ENCODE measurements around the gene MRPL28. TPM values are rescaled to one million over a fixed set of nuclear protein-coding genes. Genes with fewer than 3 reads are reported as not detected.
"Not testable (repeated sequence)": the region's sequence is repeated elsewhere in the genome, so short reads cannot be mapped to it uniquely, and the experiment has no call there.

The MRPL28 gene
- polyA plus RNA-seq (ENCODE audit: insufficient read length) = 47.8 TPM

DNA sequence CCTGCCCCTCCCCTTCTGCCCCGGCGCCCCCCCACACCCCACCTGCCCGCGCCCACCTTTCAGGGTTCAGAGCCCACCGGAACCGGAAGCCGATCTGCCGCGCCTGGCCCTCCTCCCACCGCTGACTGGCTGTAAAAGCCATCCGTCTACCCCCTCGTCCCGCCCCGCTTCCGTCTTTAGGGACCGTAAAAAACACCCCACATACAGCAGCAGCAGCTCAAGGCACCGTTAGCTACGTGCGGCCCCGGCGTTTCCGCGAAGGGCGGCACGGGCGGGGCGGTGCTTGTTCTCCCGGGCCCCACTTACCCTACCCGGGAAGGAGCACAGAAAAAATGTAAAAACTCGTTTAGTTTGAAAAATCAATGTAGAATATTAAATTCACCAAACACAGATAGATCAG, at the start of gene MRPL28:
Gene MRPL28 (minus strand): TSS at position 96 of the 400 bp plus-strand sequence. CDS start 320 bp downstream, outside the sequence.
- DNase-seq = peak; percentile 95

DNA sequence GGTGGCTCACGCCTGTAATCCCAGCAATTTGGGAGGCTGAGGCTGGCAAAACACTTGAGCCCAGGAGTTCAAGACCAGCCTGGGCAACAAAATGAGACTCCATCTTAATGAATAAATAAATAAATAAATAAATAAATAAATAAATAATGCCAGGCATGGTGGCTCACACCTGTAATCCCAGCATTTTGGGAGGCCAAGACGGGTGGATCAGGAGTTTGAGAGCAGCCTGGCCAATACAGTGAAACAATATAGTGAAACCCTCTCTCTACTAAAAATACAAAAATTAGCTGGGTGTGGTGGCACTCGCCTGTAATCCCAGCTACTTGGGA, 44.8 kb upstream of the MRPL28 start:
- DNase-seq = not testable (repeated sequence)

DNA sequence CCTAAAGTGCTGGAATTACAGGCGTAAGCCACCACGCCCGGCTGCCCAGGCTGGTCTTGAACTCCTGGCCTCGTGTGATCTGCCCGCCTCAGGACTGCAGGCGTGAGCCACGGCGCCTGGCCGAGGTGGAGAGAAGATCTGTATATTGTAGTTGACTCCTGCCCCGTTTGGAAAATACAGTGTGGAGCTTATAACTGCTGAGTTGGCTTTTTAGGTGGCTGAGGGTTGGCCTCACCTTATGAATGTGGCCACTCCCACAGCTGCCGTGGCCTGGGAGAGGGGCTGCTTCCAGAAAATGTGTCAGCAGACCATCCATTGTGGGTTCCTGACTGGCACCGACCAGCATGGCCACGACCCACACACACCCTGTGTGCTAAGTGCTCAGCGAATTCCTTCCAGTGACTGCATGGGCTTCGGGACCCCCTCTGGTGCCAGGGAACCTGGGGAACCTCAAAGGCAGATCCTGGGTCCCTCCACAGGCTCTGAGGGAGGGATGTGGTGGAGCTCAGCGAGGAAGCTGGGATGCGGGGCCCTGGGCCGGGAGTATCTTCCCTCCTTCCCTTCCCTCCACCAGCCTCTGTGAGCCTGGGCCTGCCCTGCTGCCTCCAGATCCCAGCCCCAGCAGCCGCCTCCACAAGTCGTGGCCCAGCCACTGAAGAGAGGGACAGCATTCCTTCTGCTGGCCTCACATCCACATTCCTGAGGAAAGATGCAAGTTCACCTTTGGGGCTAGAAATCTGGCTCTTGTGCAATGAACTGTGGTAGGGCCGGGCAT, 44.2 kb upstream of the MRPL28 start:
- no peak for DNase-seq

DNA sequence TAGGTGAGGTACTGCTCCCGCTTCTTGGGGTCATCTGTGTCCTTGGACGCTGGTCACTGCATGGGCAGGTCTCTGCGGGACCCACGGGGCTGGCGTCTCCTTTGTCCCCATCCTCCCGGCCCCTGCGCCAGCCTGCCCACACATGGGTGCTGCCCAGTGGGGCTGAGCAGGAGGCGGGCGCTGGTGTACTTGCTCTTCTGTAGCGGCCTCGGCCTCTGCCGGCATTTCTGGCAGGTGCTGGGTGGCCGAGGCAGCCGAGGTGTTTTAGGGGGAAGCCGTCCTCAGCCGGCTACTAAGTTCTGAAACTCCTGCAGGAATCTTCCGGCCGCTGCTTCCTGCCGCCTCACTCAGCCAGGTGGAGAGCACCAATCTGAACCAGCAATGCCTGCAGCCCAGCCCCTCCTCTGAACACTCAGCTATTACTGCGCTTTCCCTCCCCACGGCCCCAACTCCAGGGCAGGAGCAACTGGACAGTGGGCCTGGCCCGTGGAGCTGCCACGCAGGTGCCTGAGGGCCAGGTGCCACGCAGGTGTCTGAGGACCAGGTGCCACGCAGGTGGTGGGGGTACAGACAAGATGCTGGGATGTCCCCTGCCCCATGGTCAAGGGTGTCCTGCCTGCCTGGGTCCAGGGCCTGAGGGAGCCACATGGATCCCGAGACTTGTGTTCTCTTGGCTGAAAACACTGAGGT, 41.4 kb upstream of the MRPL28 start:
- DNase-seq = no peak

DNA sequence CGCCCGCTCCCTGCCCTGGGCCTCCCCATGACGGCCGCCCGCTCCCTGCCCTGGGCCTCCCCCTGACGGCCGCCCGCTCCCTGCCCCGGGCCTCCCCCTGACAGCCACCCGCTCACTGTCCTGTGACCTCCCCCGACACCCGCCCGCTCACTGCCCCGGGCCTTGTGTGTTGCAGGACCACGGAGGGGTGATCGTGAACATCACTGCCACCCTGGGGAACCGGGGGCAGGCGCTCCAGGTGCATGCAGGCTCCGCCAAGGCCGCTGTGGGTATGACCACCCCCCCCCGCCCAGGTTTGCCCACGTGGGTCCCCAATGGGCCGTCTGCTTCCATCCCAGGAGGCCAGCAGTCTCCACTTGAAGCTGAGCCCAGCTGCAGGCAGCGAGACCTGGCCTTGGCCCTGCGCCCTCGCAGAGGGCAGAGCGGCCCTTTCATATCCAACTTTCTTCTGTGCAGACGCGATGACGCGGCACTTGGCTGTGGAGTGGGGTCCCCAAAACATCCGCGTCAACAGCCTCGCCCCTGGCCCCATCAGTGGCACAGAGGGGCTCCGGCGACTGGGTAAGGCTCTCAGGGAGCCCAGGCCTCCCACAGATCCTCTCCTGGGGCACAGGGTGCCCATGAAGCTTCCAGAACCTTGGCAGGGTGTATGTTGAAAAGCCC, 40.3 kb upstream of the MRPL28 start:
- DNase-seq = no peak

DNA sequence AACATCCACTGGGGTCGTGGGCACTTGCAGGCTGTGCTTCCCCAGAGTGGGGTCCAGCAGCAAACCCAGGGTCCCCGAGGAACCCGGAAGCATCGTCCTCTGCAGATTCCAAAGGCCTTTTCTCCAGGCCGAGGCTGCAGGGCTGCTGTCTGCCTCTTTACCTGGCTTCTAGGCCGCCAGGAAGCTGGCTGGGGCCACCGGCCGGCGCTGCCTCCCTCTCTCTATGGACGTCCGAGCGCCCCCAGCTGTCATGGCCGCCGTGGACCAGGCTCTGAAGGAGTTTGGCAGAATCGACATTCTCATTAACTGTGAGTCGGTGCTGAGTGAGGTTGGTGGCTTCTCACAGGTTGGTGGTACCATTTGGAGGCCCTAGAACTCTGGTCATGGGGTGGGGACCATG, 36.9 kb upstream of the MRPL28 start:
- no peak for DNase-seq

DNA sequence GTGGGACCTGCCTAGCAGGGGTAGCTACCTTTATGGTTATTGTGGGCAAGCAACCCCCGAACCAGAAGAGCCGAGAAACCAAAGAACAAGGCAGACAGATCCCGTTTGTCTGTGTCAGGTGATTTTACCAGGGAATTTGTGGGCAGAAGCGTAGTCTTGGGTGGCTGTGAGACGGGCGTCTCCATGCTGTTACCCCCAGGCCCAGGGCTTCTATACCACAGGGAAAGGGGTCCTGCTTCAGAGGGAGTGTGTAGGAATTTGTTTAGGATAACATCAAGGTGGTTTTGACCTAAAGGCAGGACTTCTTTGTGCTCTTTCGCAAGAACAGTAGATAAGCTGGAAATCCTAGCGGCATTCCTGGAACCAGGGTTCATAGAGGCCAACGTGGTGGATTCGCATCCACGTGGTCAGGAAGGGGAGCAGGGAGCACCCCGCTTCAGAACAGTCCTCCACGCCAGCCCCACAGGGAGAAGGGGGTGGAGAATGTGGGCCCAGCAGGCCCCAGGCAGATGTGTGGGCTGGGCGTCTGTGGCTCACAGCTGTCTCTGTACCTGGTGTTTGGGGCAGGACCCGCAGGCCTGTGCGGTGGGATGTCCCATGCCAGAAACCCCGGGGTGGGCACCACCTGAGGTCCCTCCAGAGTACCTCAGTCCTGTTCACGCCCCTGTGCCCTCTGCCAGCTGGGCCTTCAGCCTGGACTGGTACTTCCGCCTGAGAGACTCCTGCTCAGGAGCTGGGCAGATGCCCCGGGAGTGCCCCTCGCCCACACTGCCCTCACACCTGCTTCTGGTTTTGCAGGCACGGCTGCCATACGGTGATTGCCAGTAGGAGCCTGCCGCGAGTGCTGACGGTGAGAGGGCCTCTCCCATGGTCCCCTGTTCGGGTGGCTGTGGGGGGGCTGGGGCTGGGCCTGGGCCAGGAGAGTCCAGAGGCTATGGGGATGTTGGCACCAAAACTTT, 35.5 kb upstream of the MRPL28 start:
- DNase-seq = no peak

DNA sequence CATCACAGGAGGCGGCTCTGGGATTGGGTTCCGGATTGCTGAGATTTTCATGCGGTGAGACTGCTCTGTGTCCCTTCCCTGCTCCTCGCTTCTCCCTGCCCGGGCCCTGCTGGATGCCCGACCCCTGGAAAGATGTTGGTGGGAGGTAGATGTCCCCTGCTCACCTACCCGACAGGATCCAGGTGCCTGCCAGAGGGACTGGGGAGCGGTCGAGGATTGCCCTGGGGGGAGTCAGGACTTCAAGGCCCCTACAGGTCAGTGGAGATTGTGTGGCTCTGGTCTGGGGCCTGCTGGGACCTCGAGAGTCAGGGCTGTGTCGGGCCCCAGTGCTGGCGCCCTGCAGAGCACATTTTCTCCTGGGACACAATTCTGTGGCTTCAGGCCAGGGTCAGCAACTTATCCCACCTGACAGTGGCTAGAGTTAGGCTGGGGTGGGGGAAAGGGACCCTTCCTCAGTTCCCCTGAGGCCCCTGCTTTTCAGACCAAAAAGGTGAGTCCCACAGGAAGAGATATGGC, 34.7 kb upstream of the MRPL28 start:
- DNase-seq = no peak

DNA sequence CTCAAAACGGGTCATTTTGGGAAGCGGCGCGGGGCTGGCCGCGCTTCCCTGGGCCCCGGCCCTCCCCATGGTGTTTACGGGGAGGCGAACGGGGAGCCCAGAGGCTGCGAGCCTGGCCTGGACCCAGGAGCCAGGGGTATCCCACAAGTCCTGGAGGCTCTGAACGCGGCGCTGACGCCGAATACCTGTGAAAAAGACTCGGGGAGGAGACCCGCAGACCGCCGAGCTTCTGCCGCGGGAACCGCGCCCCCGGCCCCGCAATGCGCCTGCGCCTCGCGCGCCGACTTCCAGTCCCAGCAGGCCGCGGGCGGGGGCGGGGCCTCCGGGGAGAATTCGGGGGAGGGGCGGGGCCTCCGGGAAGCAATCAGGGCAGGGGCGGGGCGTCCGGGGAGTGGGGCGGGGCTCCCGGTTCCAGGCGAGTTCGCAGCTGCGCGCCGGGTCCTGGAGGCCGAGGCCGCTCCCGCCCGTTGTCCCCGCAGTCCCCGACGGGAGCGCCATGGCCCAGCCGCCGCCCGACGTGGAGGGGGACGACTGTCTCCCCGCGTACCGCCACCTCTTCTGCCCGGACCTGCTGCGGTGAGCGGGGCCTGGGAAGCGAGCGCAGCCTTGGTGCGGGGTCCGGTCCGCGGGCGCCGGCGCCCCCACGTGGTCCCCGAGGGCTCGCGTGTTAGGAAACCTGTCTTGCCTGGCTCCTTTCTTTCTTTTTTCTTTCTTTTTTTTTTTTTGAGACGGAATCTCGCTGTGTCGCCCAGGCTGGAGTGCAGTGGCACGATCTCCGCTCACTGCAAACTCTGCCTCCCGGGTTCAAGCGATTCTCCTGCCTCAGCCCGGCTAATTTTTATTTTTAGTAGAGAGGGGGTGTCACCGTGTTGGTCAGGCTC, 31.4 kb upstream of the MRPL28 start, which contains the start of gene DECR2:
Gene DECR2 (plus strand): TSS at position 418 of the 881 bp plus-strand sequence. CDS start 79 bp downstream, at position 497.
- DNase-seq = peak; percentile 93

DNA sequence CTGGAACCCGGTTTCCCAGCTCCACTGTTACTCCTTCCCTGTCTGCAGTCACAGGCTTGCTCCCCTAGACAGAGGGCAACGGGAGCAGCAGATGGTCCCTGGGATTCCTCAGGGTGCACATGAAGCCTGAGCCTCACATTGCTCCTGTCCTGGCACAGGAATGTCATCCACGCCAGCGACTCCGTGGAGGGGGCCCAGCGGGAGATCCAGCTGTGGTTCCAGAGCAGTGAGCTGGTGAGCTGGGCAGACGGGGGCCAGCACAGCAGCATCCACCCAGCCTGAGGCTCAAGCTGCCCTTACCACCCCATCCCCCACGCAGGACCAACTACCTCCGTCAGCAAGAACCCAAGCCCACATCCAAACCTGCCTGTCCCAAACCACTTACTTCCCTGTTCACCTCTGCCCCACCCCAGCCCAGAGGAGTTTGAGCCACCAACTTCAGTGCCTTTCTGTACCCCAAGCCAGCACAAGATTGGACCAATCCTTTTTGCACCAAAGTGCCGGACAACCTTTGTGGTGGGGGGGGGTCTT, 29.8 kb upstream of the MRPL28 start:
- DNase-seq = no peak

DNA sequence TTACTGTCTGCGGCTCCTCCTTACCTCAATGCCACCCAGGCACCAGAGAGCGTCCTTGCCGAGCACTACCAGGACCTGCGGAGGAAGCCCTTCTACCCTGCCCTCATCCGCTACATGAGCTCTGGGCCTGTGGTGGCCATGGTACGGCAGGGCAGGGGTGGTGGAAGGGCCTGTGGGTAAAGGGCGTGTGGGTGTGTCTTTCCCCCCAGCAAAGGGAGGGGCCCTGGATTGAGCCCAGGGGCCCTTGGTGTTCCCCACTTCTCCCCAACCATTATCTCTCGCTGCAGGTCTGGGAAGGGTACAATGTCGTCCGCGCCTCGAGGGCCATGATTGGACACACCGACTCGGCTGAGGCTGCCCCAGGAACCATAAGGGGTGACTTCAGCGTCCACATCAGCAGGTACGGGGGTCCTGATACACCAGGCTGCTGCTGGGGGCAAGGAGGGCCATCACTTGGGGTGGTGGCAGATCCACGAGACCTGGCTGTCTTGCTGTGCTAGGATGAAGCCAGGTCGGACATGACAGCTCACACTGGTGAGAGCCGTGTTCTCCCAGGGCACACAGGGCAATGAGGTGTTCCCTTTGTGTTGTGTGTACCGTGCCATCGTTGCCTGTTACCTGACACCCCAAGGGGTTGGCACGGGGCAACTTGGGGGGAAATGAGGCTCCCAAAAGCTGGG, 29.1 kb upstream of the MRPL28 start:
- DNase-seq = no peak

DNA sequence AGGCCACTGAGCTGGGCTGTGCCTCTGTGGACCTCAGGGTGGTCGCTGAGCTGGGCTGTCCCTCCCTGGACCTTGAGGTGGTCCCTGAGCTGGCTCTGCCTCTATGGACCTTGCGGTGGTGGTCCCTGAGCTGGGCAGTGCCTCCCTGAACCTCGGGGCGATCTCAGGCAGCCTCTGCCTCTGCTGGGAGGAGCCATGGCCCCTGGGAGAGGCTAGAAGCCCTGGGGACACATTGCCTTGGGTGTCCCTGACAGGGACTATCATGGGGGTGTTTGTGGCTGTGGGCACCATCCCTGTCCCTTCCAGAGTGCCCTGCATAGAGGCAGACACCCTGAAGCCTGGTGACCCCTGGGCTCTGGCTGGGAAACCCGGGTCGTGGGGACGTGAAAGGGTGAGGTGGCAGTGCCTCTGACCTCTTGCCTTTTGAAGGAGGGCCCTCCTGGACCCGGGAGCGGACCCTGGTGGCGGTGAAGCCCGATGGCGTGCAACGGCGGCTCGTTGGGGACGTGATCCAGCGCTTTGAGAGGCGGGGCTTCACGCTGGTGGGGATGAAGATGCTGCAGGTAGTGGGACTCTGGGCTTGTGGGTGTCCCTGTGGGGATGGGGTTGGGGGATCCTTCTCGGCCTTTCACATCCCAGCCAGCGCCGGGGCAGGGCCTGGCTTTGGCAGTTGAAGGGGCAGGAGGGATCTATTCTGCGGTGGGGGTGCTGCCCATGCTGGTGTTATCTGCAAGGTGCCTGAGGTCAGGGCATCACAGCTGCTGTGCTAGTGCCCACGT, 28.4 kb upstream of the MRPL28 start:
- DNase-seq = no peak

DNA sequence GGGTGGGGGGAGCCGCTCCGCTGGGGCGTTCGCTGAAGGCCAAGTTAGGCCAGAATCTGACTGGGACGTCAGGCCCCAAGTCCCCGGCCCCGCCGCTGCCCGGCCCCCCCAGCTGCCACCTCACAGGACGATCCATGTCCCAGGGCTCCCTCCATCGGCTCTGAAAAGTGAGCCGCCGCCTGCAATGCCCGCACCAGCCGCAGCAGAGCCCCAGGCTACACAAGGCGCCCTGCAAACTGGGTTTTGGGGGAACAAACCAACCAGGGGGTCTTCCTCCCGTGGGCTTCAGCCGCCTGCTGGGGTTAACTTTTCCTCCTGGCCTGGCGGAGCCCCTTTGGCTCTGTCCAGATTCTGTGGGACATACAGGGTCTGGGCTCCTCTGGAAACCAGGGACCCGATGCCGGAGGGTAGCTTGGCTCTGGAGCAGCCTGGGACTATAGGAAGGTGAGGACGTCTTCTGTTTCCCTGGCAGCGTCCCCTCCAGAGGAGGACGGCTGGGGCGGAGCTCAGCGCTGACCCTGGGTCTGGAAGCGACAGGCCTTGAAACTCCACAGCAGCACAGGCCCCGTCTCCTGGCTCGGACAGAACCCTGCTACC, 27.5 kb upstream of the MRPL28 start:
- DNase-seq = peak; percentile 61

DNA sequence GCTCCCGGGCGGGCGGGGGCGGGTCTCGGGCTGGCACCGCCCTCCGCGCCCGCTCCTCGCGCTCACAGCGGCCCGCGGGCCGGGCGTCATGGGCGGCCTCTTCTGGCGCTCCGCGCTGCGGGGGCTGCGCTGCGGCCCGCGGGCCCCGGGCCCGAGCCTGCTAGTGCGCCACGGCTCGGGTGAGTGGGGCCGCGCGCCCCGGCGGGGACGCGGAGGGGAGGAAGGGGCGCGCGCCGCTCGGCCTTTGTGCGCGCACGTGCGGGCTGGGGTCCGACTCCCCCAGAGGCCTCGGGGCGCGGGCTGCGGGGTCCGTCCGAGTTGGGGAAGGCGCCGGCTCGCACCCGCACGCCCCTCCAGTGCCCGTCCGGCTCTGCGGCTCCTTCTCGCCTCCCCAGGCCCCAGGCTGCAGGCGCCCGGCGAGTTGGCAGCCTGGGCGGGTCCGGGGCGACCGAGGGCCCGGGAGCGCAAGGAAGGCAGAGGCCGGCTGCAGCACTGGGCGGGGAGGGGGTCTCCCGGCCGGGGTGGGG, 26.9 kb upstream of the MRPL28 start, which contains the start of gene NME4:
Gene NME4 (plus strand): TSS at position 65 of the 527 bp plus-strand sequence. CDS start 24 bp downstream, at position 89.
- no peak for DNase-seq

DNA sequence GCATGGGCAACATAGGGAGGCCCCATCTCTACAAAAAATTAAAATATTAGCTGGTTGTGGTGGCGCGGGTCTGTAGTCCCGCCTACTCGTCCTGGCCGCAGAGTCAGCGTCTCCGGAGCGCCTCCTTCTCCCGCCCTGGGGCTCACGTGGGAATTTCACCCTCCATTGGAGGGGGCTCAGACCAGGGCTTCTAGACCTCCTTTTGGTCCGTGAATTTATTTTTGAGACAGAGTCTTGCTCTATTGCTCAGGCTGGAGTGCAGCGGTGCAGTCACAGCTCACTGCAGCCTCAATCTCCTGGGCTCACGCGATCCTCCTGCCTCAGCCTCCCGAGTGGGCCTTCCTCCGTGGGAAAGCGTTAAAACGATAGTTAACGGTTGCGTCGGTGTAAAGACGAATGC, 26.3 kb upstream of the MRPL28 start:
- DNase-seq = no peak

DNA sequence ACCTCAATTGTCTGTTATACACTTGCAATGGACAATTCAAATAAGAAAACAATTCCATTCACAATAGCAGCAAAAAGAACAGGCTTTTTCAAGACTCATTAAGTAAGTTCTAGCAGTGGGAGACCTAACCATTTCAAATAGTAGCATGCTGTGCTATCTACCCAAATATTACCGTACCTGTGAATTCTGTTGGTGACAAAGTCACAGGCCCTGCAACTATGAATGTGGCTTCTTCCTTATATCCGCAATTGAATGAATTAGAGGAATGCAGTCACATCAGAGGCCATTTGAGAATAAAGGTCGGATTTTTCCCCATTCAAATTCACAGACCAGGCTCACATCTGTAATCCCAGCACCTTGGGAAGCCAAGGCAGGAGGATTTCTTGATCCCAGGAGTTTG, 25.9 kb upstream of the MRPL28 start:
- no peak for DNase-seq

DNA sequence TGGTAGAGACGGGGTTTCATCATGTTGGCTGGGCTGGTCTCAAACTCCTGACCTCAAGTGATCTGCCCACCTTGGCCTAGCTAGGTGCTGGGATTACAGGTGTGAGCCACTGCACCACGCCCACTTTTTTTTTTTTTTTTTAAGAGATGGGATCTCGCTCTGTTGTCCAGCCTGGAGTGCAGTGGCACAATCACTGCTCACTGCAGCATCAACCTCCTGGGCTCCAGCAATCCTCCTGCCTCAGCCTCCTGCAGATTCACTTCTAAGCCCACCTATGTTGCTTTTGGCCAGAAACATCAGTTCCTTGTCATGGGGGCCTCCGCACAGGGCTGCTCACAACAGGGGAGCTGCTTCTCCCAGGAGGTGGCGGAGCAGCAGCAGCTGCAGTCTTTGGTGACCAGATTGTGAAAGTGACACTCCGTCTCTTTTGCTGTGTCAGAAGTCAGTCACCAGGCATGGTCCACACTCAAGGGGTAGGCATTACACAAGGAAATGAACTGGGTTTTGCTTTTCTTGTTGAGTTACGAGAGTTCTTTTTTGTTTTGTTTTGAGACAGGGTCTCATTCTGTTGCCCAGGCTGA, 22.2 kb upstream of the MRPL28 start:
- DNase-seq = no peak

DNA sequence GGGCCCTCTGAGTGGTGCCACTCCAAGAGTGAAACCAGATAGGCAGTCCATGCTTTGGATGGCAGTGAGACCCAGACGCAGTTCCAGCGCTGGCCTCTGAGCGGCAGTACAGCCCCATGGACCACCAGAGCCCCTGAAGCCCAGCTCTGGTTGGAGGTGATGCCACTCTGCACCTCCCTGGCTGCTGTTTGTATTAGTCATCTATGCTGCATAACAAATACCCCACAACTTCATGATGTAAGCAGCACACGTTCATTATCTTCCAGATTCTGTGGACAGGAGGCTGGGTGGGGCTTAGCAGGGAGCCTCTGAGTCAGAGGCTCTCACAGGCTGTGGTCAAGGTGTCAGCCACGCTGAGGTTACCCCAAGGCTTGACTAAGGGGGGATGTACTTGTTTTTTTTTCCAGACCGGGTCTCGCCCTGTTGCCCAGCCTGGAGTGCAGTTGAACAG, 21.6 kb upstream of the MRPL28 start:
- no peak for DNase-seq

Data from hindlimb muscle (tissue), 1 donor.